SIG-M5 (cell line): Measurements from ENCODE around the gene SH2D5.

Source experiments
- DNase-seq: peaks from one replicate; lab custom pipeline; 2025; lab: John Stamatoyannopoulos, UW

SH2D5 gene

GRCh38 chr1:20732588-20733359 is at the start of gene SH2D5:
SH2D5 (minus strand) TSS chr1:20732703; CDS start chr1:20728044, 4,659 bp downstream.
- peak; percentile 9 for DNase-seq

- DNase-seq = no peak
These were observed 43.2 kb upstream of the SH2D5 start for GRCh38 chr1:20775700-20776099.

GRCh38 chr1:20771780-20772179 is 39.3 kb upstream of the SH2D5 start:
- DNase-seq = no peak

- DNase-seq = no peak
These were observed 38.0 kb upstream of the SH2D5 start for GRCh38 chr1:20770314-20771087.

- no peak for DNase-seq
These were observed 34.8 kb upstream of the SH2D5 start for GRCh38 chr1:20767271-20767670.

- no peak for DNase-seq
These were observed 30.9 kb upstream of the SH2D5 start for GRCh38 chr1:20763417-20763816.

- DNase-seq = no peak
These were observed 27.8 kb upstream of the SH2D5 start for GRCh38 chr1:20760322-20760721.

- DNase-seq = no peak
These were observed 21.1 kb upstream of the SH2D5 start for GRCh38 chr1:20753589-20753988.

GRCh38 chr1:20751462-20751990 is 19.0 kb upstream of the SH2D5 start:
- no peak for DNase-seq

- no peak for DNase-seq
These were observed 10.2 kb upstream of the SH2D5 start for GRCh38 chr1:20742671-20743070.

- DNase-seq = no peak
These were observed 8.3 kb upstream of the SH2D5 start for GRCh38 chr1:20740781-20741180.

GRCh38 chr1:20739225-20739624 is 6.7 kb upstream of the SH2D5 start:
- no peak for DNase-seq

GRCh38 chr1:20735581-20736111 is 3.1 kb upstream of the SH2D5 start:
- no peak for DNase-seq

GRCh38 chr1:20733360-20733975 is 965 bp upstream of the SH2D5 start:
- no peak for DNase-seq

GRCh38 chr1:20732071-20732587 is 374 bp downstream of the SH2D5 start:
- no peak for DNase-seq

GRCh38 chr1:20731057-20731991 is 1.2 kb downstream of the SH2D5 start:
- no peak for DNase-seq

GRCh38 chr1:20730690-20731056 is 1.8 kb downstream of the SH2D5 start:
- DNase-seq = no peak

GRCh38 chr1:20729990-20730689 is 2.4 kb downstream of the SH2D5 start:
- no peak for DNase-seq

GRCh38 chr1:20729155-20729931 is 3.2 kb downstream of the SH2D5 start:
- DNase-seq = no peak
